ES-I3 (cell line): ENCODE data around the gene ZMYND8.

Source experiments
- H3K36me3 ChIP-seq: 2 replicates; pipeline ENCODE4 v1.6.1; 2013; ENCODE audit warnings: mild to moderate bottlenecking, low read length, control low read depth, moderate library complexity; ENCODE audit not compliant: insufficient read depth
- H3K4me1 ChIP-seq: 2 replicates; pipeline ENCODE4 v1.6.1; 2013; ENCODE audit warnings: mild to moderate bottlenecking, control low read depth, low read length; ENCODE audit not compliant: insufficient read depth
- H3K9ac ChIP-seq: 2 replicates; pipeline ENCODE4 v1.6.1; 2013; ENCODE audit warnings: low read depth, mild to moderate bottlenecking, low read length, moderate library complexity
- H3K9me3 ChIP-seq: 2 replicates; pipeline ENCODE4 v1.6.1; 2013; ENCODE audit warnings: mild to moderate bottlenecking, low read length, moderate library complexity; ENCODE audit not compliant: control insufficient read depth, insufficient read depth

The ZMYND8 gene

GRCh38 chr20:47276851-47277534, 79.5 kb downstream of the ZMYND8 start:
- no peaks in the 10 kb centered on the region for H3K9me3 ChIP-seq
- peaks cover 53% of the 10 kb centered on the region for H3K36me3 ChIP-seq
- peaks cover 10% of the 10 kb centered on the region; the same call in 1 of the 2 replicates for H3K4me1 ChIP-seq
- H3K9ac ChIP-seq = no peak overlapping the region

GRCh38 chr20:47276251-47276650, 80.2 kb downstream of the ZMYND8 start:
- Histone ChIP-seq H3K4me1 (peaks cover 10% of the 10 kb centered on the region; the same call in 1 of the 2 replicates), H3K9me3 (no peaks in the 10 kb centered on the region), H3K36me3 (peaks cover 52% of the 10 kb centered on the region), H3K9ac (no peak overlapping the region)

- H3K36me3 ChIP-seq = peaks cover 50% of the 10 kb centered on the region
- no peak overlapping the region for H3K9ac ChIP-seq
- peaks cover 10% of the 10 kb centered on the region; the same call in 1 of the 2 replicates for H3K4me1 ChIP-seq
- H3K9me3 ChIP-seq = no peaks in the 10 kb centered on the region
These were observed 81.0 kb downstream of the ZMYND8 start for GRCh38 chr20:47275548-47275947.

- H3K9me3 ChIP-seq = no peaks in the 10 kb centered on the region
- H3K36me3 ChIP-seq = peaks cover 43% of the 10 kb centered on the region
- H3K4me1 ChIP-seq = peaks cover 10% of the 10 kb centered on the region; the same call in 1 of the 2 replicates
- no peak overlapping the region for H3K9ac ChIP-seq
These were observed 81.9 kb downstream of the ZMYND8 start for GRCh38 chr20:47274401-47275108.

GRCh38 chr20:47273591-47274235, 82.8 kb downstream of the ZMYND8 start:
- Histone ChIP-seq H3K36me3 (peaks cover 38% of the 10 kb centered on the region), H3K9me3 (no peaks in the 10 kb centered on the region), H3K9ac (no peak overlapping the region), H3K4me1 (peaks cover 10% of the 10 kb centered on the region; the same call in 1 of the 2 replicates)

- H3K9me3 ChIP-seq = no peaks in the 10 kb centered on the region
- H3K9ac ChIP-seq = no peak overlapping the region
- H3K4me1 ChIP-seq = peaks cover 10% of the 10 kb centered on the region; the same call in 1 of the 2 replicates
- peaks cover 31% of the 10 kb centered on the region for H3K36me3 ChIP-seq
These were observed 83.5 kb downstream of the ZMYND8 start for GRCh38 chr20:47272893-47273590.

GRCh38 chr20:47271046-47271615, 85.4 kb downstream of the ZMYND8 start:
- Histone ChIP-seq H3K36me3 (peaks cover 37% of the 10 kb centered on the region), H3K9ac (no peak overlapping the region), H3K9me3 (no peaks in the 10 kb centered on the region), H3K4me1 (peaks cover 10% of the 10 kb centered on the region; the same call in 1 of the 2 replicates)

- no peaks in the 10 kb centered on the region for H3K9me3 ChIP-seq
- H3K4me1 ChIP-seq = peaks cover 6% of the 10 kb centered on the region; the same call in 1 of the 2 replicates
- peaks cover 36% of the 10 kb centered on the region for H3K36me3 ChIP-seq
- H3K9ac ChIP-seq = no peak overlapping the region
These were observed 87.0 kb downstream of the ZMYND8 start for GRCh38 chr20:47269309-47270165.

- peaks cover 49% of the 10 kb centered on the region for H3K36me3 ChIP-seq
- H3K4me1 ChIP-seq = peaks cover 3% of the 10 kb centered on the region; the same call in 1 of the 2 replicates
- H3K9me3 ChIP-seq = no peaks in the 10 kb centered on the region
- no peak overlapping the region for H3K9ac ChIP-seq
These were observed 88.9 kb downstream of the ZMYND8 start for GRCh38 chr20:47267621-47268020.

GRCh38 chr20:47266847-47267515, 89.5 kb downstream of the ZMYND8 start:
- no peaks in the 10 kb centered on the region for H3K9me3 ChIP-seq
- H3K36me3 ChIP-seq = peaks cover 50% of the 10 kb centered on the region
- H3K9ac ChIP-seq = no peak overlapping the region
- peaks cover 3% of the 10 kb centered on the region; the same call in 1 of the 2 replicates for H3K4me1 ChIP-seq

- H3K36me3 ChIP-seq = peaks cover 53% of the 10 kb centered on the region
- no peak overlapping the region for H3K9ac ChIP-seq
- peaks cover 3% of the 10 kb centered on the region; the same call in 1 of the 2 replicates for H3K4me1 ChIP-seq
- H3K9me3 ChIP-seq = no peaks in the 10 kb centered on the region
These were observed 90.5 kb downstream of the ZMYND8 start for GRCh38 chr20:47265984-47266383.

GRCh38 chr20:47265214-47265613, 91.3 kb downstream of the ZMYND8 start:
- H3K9me3 ChIP-seq = no peaks in the 10 kb centered on the region
- peaks cover 61% of the 10 kb centered on the region for H3K36me3 ChIP-seq
- H3K4me1 ChIP-seq = peaks cover 3% of the 10 kb centered on the region; the same call in 1 of the 2 replicates
- no peak overlapping the region for H3K9ac ChIP-seq
